ENCODE measurements around the gene PSMD13. TPM values are rescaled to one million over a fixed set of nuclear protein-coding genes. Genes with fewer than 3 reads are reported as not detected.

PSMD13 gene
- total and polyA plus RNA-seq, 2 of the 4 experiments (the other 2 are of a cell fraction): 177 to 217 TPM

GRCh38 chr11:205221-206001 lies 31.4 kb upstream of the PSMD13 start:
- Histone ChIP-seq H3K9me1 (ENCODE audit: insufficient read depth, low read length) (peaks cover 29% of the 10 kb centered on the region), H3K4ac (ENCODE audit: low read depth, low read length) (no peak overlapping the region), H3K4me3 (ENCODE audit: insufficient read depth, low read depth, low read length) (0 out of 2 replicates have a peak overlapping the region, but pooled peaks have one; percentile 70), H2AK5ac (ENCODE audit: low read depth, low read length) (no peak overlapping the region; the same call in 1 of the 2 replicates), H2BK120ac (ENCODE audit: low read depth, low read length) (no peak overlapping the region), H3K27me3 (ENCODE audit: control insufficient read depth, insufficient read depth, low read length) (no peaks in the 10 kb centered on the region), H3K4me1 (ENCODE audit: control insufficient read depth, insufficient read depth, low read length) (peaks cover 18% of the 10 kb centered on the region), H2AK9ac (replicated peaks; ENCODE audit: low read depth, low read length, poor library complexity) (peak overlapping the region; percentile 25), H4K91ac (ENCODE audit: insufficient read depth, low read depth, low read length) (no peak overlapping the region), H3K79me1 (ENCODE audit: low read depth in 1 of 2, low read length in 2 of 2) (peaks cover 34 to 86% of the 10 kb centered on the region in 2 experiments; a peak in 3 of 4 replicates), H3K9ac (ENCODE audit: low read depth, low read length) (peak overlapping the region; percentile 95), H2BK5ac (ENCODE audit: low read depth, low read length, poor library complexity, severe bottlenecking) (no peak overlapping the region), H3K56ac (ENCODE audit: extremely low read depth, insufficient read depth, low read length) (no peak overlapping the region), H2BK20ac (ENCODE audit: low read depth, low read length) (no peak overlapping the region), H4K5ac (ENCODE audit: low read depth, low read length) (no peak overlapping the region), H3K27ac (ENCODE audit: insufficient read depth, low read length) (no peak overlapping the region), H3K23ac (ENCODE audit: low read depth, low read length) (0 out of 2 replicates have a peak overlapping the region, but pooled peaks have one; percentile 23), H2AFZ (replicated peaks; ENCODE audit: low read length, poor library complexity) (no peak overlapping the region), H3K36me3 (ENCODE audit: control insufficient read depth, insufficient read depth, low read length) (peaks cover 51% of the 10 kb centered on the region), H3K18ac (ENCODE audit: low read depth, low read length) (no peak overlapping the region), H3K9me3 (ENCODE audit: control insufficient read depth, insufficient read depth, low read length) (no peaks in the 10 kb centered on the region), H3K14ac (replicated peaks; ENCODE audit: low read depth, low read length) (no peak overlapping the region), H3K4me2 (ENCODE audit: low read depth, low read length) (peak overlapping the region; percentile 94), H4K8ac (ENCODE audit: low read depth in 2 of 2, low read length in 2 of 2) (no peak overlapping the region), H4K20me1 (ENCODE audit: insufficient read depth, low read length) (peaks cover 82% of the 10 kb centered on the region), H2BK15ac (ENCODE audit: low read depth, low read length) (no peak overlapping the region)
- intact Hi-C loops (cut with micrococcal nuclease): loop anchor here (2.0 to 5.0 kb wide), 4 partner anchors 102 to 312 kb away; partner anchors contain the start of gene IFITM2
- ChIA-PET CTCF (no interaction called here), POLR2A (ENCODE audit: unreplicated experiment) (no interaction called here)
- BruUV-seq (replicated peaks): no TSS peak
- in situ Hi-C loops (cut with MboI; ENCODE audit: low sequenced_read_pairs): no loop called here
- no peak for DNase-seq
- WGBS, 2 experiments (ENCODE audit: extremely low coverage in 2 of 2, insufficient read length in 1 of 2): 94% methylated on average over 8 of the region's 16 CpGs; no CpG with 5 or more reads in 1 of the 2 experiments
- no peak for ATAC-seq (ENCODE audit: low read depth)
- no peak for TF ChIP-seq MXI1 (IDR thresholded peaks at IDR 0.05; ENCODE audit: borderline replicate concordance, low read depth, low read length)
- TF ChIP-seq USF2 (IDR thresholded peaks at IDR 0.05; ENCODE audit: low read depth, low read length): no peak
- TF ChIP-seq CTCF (conservative IDR thresholded peaks at IDR 0.05; ENCODE audit: low read depth, low read length): no peak
- no peak for TF ChIP-seq NFE2L2 (IDR thresholded peaks at IDR 0.05; ENCODE audit: low read depth, low read length)
- no peak for TF ChIP-seq BHLHE40 (IDR thresholded peaks at IDR 0.05; ENCODE audit: low read depth, low read length)
- no peak for TF ChIP-seq SMC3 (IDR thresholded peaks at IDR 0.05; ENCODE audit: low read depth, low read length)
- TF ChIP-seq CEBPB (IDR thresholded peaks at IDR 0.05; ENCODE audit: low read depth, low read length): no peak
- no peak for TF ChIP-seq RAD21 (IDR thresholded peaks at IDR 0.05; ENCODE audit: low read length)
- TF ChIP-seq POLR2A (IDR thresholded peaks at IDR 0.05; ENCODE audit: low read depth, low read length): no peak
- TF ChIP-seq MAZ (IDR thresholded peaks at IDR 0.05; ENCODE audit: borderline replicate concordance, low read depth, low read length): no peak
- no peak for TF ChIP-seq RCOR1 (IDR thresholded peaks at IDR 0.05; ENCODE audit: insufficient replicate concordance, low read length)
- TF ChIP-seq FOS (IDR thresholded peaks at IDR 0.05; ENCODE audit: low read depth, low read length): no peak
- no peak for TF ChIP-seq CHD1 (IDR thresholded peaks at IDR 0.05; ENCODE audit: low read depth, low read length)
- TF ChIP-seq, protein P1, sequence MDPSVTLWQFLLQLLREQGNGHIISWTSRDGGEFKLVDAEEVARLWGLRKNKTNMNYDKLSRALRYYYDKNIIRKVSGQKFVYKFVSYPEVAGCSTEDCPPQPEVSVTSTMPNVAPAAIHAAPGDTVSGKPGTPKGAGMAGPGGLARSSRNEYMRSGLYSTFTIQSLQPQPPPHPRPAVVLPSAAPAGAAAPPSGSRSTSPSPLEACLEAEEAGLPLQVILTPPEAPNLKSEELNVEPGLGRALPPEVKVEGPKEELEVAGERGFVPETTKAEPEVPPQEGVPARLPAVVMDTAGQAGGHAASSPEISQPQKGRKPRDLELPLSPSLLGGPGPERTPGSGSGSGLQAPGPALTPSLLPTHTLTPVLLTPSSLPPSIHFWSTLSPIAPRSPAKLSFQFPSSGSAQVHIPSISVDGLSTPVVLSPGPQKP (IDR thresholded peaks at IDR 0.05; ENCODE audit: borderline replicate concordance, low read depth, low read length): no peak
- dilution Hi-C loops (cut with HindIII; ENCODE audit: low sequenced_read_pairs, unreplicated experiment): no loop called here
